ENCODE data around the gene SCAMP4. TPM values are rescaled to one million over a fixed set of nuclear protein-coding genes. Genes with fewer than 3 reads are reported as not detected.
"Not testable (repeated sequence)": the region's sequence is repeated elsewhere in the genome, so short reads cannot be mapped to it uniquely, and the experiment has no call there.

Gene SCAMP4
- polyA plus RNA-seq, 4 donors: 44.6 to 97.3 (median 66.7) TPM

GRCh38 chr19:1882089-1882785, 23.0 kb upstream of the SCAMP4 start:
- no peak for DNase-seq (ENCODE audit: low read depth in 4 of 4, low spot score in 3 of 4)

- DNase-seq (ENCODE audit: low read depth in 4 of 4, low spot score in 3 of 4): no peak
These were observed 22.2 kb upstream of the SCAMP4 start for GRCh38 chr19:1882786-1883692.

GRCh38 chr19:1883784-1884183, 21.4 kb upstream of the SCAMP4 start:
- no peak for DNase-seq (ENCODE audit: low read depth in 4 of 4, low spot score in 3 of 4)

GRCh38 chr19:1884291-1884718, 20.9 kb upstream of the SCAMP4 start:
- DNase-seq (ENCODE audit: low read depth in 4 of 4, low spot score in 3 of 4): no peak

DNA sequence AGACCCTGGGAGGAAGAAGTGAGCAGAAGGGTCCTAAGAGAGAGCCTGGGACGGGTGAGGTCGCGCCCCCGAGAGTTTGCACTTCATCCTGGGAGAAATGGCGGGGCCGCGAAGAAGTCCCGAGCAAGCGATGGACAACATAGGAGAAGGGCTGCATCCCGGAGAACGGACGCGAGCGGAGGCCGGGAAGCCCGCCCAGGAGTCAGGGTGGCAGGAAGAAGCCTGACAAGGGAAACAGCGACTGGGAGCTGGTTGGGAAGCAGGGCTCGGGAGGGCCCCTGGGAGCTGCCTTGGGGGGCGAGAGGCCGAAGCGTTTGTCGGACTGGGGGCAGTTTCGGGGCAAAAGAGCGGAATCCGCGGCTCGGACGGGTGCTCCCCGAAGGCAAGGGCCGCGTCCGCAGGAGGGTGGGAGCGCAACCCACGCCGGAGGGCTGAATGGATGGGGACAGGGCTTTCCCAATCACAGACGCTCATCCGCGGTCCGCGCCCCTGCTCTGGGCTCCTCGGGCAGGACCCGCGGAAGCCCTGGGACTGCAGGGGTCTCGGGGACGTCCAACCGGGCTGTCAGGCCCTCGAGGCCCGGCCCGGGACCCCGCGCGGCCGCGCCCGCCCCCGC, 20.4 kb upstream of the SCAMP4 start:
- DNase-seq (ENCODE audit: low read depth in 4 of 4, low spot score in 3 of 4): no peak

DNA sequence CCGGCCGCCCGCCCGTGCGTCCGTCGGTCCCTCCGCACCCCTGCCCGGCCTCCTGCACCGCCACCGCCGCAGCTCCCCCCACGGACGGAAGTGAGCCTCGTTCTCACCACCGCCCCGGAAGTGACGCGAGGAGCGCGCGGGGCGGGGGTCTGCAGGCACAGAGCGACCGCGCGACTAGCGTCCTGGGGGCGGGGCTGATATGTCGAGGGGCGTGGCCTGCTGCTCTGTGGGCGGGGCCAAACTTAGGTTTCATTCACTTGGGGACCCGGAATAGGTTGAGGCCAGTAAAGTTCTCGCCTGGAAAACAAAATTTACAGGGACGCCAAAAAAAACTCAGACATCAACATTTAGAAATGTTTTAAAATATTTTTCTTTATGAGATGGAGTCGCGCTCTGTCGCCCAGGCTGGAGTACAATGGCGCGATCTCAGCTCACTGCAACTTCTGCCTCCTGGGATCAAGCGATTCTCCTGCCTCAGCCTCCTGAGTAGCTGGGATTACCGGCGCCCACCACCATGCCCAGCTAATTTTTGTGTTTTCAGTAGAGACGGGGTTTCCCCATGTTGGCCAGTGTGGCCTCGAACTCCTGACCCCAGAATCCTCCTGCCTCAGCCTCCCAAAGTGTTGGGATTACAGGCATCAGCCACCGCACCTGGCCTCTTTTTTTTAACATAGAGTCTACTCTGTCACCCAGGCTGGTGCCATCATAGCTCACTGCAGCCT, 19.6 kb upstream of the SCAMP4 start, which contains the start of gene ABHD17A:
Gene ABHD17A, minus strand, starts transcription at position 99 of the 722 bp plus-strand sequence. CDS start 3,930 bp downstream, outside the sequence.
- DNase-seq (ENCODE audit: low read depth in 4 of 4, low spot score in 3 of 4): peak; percentile 72 to 89 (median 88)

DNA sequence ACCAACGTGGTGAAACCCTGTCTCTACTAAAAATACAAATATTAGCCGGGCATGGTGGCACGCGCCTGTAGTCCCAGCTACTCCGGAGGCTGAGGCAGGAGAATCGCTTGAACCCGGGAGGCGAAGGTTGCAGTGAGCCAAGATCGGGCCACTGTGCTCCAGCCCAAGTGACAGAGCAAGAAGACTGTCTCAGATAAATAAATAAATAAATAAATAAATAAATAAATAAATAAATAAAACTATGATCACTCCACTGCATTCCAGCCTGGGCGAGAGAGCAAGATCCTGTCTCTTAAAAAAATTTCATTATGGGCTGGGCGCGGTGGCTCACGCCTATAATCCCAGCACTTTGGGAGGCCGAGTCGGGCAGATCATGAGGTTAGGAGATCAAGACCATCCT, 18.8 kb upstream of the SCAMP4 start:
- DNase-seq (ENCODE audit: low read depth in 4 of 4, low spot score in 3 of 4): not testable (repeated sequence)

DNA sequence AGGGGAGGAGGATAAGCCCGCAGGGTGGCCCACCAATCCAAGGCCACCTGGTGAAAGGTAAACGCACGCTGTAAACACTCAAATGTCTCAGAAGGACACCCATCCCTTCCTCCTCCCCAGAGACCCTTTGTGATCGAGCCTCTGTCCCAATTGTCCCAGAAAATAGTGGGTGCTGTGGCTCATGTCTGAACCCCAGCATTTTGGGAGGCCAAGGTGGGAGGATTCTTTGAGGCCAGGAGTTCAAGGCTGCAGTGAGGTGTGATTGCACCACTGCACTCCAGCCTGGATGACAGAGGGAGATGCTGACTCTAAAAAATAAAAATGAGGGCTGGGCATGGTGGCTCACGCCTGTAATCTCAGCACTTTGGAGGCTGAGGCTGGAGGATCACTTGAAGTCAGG, 16.8 kb upstream of the SCAMP4 start:
- DNase-seq (ENCODE audit: low read depth in 4 of 4, low spot score in 3 of 4): no peak

GRCh38 chr19:1889907-1890306, 15.3 kb upstream of the SCAMP4 start:
- DNase-seq (ENCODE audit: low read depth in 4 of 4, low spot score in 3 of 4): no peak

- DNase-seq (ENCODE audit: low read depth in 4 of 4, low spot score in 3 of 4): no peak
These were observed 11.4 kb upstream of the SCAMP4 start for GRCh38 chr19:1893791-1894190.

DNA sequence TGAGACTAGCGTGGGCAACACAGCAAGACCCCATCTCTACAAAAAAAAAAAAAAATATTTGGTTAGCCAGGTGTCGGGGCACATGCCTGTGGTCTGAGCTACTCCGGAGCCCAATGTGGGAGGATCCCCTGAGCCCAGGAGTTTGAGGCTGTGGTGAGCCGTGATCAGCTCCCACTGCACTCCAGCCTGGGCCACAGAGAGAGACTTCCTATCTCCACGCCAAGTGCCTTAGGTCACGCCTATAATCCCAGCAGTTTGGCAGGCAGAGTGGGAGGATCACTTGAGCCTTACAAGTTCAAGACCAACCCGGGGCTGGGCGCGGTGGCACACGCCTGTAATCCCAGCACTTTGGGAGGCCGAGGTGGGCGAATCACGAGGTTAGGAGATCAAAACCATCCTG, 8.7 kb upstream of the SCAMP4 start:
- DNase-seq (ENCODE audit: low read depth in 4 of 4, low spot score in 3 of 4): no peak

DNA sequence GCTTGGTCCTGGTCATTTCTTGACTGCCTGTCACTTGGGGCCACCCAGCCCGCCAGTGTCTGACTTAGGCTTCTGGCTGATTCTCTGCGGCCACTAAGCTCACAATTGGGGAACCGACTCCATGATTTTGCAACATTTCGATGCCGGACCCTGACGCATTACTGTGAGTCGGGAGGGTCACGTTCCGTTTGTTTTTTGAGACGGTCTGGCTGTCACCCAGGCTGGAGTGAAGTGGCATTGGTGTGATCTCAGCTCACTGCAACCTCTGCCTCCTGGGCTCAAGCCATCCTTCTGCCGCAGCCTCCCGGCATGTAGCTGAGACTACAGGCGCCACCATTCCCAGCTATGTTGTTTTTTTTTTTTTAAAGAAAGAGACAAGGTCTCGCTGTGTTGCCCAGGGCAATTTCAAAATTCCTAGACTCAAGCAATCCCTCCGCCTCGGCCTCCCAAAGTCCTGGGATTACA, 3.2 kb upstream of the SCAMP4 start:
- no peak for DNase-seq (ENCODE audit: low read depth in 4 of 4, low spot score in 3 of 4)

DNA sequence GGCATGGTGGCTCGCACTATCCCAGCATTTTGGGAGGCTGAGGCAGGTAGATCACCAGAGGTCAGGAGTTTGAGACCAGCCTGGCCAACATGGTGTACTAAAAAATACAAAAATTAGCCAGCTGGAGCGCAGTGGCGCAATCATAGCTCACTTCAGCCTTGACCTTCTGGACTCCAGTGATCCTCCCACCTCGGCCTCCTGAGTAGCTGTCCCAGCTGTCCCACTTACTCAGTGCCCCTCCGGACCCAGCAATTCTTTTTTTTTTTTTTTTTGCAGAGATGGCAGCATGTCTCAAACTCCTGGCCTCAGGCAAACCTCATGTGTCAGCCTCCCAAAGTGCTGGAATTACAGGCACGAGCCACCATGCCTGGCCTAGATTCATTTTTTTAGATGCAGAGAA, 2.3 kb upstream of the SCAMP4 start:
- no peak for DNase-seq (ENCODE audit: low read depth in 4 of 4, low spot score in 3 of 4)

- DNase-seq (ENCODE audit: low read depth in 4 of 4, low spot score in 3 of 4): no peak
These were observed 414 bp upstream of the SCAMP4 start for GRCh38 chr19:1904860-1905109.

DNA sequence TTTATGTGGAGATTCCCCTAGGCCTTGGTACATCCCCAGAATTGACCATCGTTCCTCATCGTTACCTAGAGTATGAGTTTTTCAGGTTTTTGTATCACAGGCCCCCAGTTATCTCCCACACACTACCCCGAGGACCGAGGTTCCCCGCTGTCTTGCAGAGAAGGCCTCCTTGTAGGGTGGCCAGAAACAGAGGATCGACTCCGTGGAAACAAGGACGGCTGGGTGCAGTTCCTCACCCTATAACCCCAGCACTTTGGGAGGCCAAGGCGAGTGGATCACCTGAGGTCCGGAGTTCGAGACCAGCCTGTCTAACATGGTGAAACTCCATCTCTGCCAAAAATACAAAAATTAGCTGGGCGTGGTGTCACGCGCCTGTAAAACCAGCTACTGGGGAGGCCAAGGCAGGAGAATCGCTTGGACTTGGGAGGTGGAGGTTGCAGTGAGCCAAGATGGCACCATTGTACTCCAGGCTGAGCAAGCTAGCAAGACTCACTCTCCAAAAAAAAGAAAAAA, 720 bp downstream of the SCAMP4 start:
- no peak for DNase-seq (ENCODE audit: low read depth in 4 of 4, low spot score in 3 of 4)

- DNase-seq (ENCODE audit: low read depth in 4 of 4, low spot score in 3 of 4): no peak
These were observed 1.9 kb downstream of the SCAMP4 start for GRCh38 chr19:1906985-1907562.

GRCh38 chr19:1907563-1908363, 2.6 kb downstream of the SCAMP4 start:
- no peak for DNase-seq (ENCODE audit: low read depth in 4 of 4, low spot score in 3 of 4)

- no peak for DNase-seq (ENCODE audit: low read depth in 4 of 4, low spot score in 3 of 4)
These were observed 3.1 kb downstream of the SCAMP4 start for GRCh38 chr19:1908364-1908678.

DNA sequence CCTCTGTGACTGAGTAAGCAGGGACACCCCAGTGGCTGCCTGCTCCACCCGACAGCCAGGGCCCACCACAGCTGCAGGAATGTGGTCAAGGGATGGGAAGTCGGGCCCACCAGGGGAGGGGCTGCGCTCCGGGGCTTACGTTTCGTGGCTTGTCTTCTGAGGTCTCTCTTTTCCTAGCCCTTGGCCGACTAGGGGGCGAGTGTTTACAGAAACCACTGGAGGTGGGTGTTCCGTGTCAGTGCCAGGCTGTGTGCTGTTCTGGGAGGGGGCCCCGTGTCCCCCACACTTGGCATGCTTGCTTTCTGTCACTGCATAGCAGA, 4.5 kb downstream of the SCAMP4 start:
- DNase-seq (ENCODE audit: low read depth in 4 of 4, low spot score in 3 of 4): no peak

GRCh38 chr19:1910177-1910576, 5.0 kb downstream of the SCAMP4 start:
- DNase-seq (ENCODE audit: low read depth in 4 of 4, low spot score in 3 of 4): no peak

Data from left renal pelvis (tissue), 4 donors.